ENCODE results near the gene KRTAP9-9.
"Not testable (repeated sequence)": the region's sequence is repeated elsewhere in the genome, so short reads cannot be mapped to it uniquely, and the experiment has no call there.

Gene KRTAP9-9

DNA sequence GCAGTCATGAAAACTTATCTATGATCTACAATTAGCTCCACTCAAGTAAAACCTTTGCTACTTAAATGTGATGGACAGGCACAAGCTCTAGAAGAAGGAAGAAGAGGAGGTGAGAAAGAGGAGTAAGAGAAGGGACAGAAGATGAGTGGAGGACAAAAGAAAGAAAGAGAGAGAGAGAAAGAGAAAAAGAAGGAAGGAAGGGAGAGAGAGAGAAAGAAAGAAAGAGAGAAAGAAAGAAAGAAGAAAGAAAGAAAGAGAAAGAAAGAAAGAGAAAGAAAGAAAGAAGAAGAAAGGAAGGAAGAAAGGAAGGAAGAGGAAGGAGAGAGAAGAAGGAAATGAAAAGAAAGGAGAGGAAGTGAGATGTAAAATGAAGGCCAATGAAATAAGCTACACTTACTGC is 25.1 kb upstream of the KRTAP9-9 start:
- TF ChIP-seq, protein P1, sequence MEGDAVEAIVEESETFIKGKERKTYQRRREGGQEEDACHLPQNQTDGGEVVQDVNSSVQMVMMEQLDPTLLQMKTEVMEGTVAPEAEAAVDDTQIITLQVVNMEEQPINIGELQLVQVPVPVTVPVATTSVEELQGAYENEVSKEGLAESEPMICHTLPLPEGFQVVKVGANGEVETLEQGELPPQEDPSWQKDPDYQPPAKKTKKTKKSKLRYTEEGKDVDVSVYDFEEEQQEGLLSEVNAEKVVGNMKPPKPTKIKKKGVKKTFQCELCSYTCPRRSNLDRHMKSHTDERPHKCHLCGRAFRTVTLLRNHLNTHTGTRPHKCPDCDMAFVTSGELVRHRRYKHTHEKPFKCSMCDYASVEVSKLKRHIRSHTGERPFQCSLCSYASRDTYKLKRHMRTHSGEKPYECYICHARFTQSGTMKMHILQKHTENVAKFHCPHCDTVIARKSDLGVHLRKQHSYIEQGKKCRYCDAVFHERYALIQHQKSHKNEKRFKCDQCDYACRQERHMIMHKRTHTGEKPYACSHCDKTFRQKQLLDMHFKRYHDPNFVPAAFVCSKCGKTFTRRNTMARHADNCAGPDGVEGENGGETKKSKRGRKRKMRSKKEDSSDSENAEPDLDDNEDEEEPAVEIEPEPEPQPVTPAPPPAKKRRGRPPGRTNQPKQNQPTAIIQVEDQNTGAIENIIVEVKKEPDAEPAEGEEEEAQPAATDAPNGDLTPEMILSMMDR (IDR thresholded peaks at IDR 0.05; ENCODE audit: low read depth, low read length): no peak
- no peak for DNase-seq (ENCODE audit: low read depth in 2 of 2)
- no peak overlapping the region for H3K4me3 ChIP-seq (replicated peaks in 1 of 2; ENCODE audit: low read depth in 2 of 2, low read length in 2 of 2)

DNA sequence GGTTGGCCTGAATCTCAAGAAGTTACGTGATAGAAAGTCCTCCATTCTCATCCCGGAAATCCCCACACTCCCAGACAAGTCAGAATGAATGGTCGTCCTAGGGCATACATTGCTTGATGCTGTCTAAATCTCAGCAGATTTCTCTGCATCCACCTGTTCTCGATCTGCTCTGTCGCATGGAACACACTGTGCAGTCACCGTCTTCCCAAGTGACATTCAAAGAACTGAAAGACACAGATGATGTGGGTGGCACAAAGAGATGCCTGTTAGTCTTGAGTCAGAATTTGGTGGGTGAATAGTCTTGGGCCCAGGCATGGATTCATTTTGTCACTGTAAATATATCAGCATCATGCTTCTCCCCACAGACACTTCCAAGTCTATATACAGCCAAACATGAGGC is 23.5 kb upstream of the KRTAP9-9 start:
- TF ChIP-seq, protein P1 (IDR thresholded peaks at IDR 0.05; ENCODE audit: low read depth, low read length): no peak
- H3K4me3 ChIP-seq (replicated peaks in 1 of 2; ENCODE audit: low read depth in 2 of 2, low read length in 2 of 2): no peak overlapping the region
- DNase-seq (ENCODE audit: low read depth in 2 of 2): no peak

DNA sequence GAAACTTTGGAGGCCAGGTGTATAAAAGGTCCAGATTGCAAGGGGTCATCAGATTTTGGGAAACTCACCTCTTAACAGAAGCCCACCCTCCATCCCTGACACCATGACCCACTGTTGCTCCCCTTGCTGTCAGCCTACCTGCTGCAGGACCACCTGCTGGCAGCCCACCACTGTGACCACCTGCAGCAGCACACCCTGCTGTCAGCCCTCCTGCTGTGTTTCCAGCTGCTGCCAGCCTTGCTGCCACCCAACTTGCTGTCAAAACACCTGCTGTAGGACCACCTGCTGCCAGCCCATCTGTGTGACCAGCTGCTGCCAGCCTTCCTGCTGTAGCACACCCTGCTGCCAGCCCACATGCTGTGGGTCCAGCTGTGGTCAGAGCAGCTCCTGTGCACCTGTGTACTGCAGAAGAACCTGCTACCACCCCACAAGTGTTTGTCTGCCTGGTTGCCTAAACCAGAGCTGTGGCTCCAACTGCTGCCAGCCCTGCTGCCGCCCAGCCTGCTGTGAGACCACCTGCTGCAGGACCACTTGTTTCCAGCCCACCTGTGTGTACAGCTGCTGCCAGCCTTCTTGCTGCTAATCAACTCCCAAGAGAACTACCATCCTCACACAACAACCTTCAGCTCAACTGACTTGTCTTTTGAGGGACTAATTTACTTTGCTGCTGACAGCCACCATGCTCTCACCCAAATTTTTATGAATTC is 22.6 kb upstream of the KRTAP9-9 start, which contains the start of gene KRTAP9-3:
Gene KRTAP9-3, plus strand, starts transcription at position 51 of the 707 bp plus-strand sequence. Its CDS starts 53 bp downstream, at position 104.
- H3K4me3 ChIP-seq (replicated peaks in 1 of 2; ENCODE audit: low read depth in 2 of 2, low read length in 2 of 2); DNase-seq (ENCODE audit: low read depth in 2 of 2): not testable (repeated sequence)

DNA sequence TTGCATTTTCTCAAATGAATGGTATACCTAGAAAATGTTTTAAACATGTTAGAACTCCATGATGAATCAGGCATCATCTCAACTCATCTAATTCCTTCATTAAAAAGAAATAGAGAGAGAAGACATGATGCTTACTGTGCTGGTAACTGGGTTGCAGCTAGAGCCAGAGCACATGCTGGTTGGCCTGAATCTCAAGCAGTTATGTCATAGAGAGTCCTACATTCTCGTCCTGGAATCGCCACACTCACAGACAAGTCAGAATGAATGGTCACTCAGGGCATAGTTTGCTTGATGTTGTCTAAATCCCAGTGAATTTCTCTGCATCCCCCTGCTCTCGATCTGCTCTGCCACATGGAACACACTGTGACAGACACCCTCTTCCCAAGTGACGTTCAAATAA is 18.1 kb upstream of the KRTAP9-9 start:
- DNase-seq (ENCODE audit: low read depth in 2 of 2); H3K4me3 ChIP-seq (replicated peaks in 1 of 2; ENCODE audit: low read depth in 2 of 2, low read length in 2 of 2): not testable (repeated sequence)

DNA sequence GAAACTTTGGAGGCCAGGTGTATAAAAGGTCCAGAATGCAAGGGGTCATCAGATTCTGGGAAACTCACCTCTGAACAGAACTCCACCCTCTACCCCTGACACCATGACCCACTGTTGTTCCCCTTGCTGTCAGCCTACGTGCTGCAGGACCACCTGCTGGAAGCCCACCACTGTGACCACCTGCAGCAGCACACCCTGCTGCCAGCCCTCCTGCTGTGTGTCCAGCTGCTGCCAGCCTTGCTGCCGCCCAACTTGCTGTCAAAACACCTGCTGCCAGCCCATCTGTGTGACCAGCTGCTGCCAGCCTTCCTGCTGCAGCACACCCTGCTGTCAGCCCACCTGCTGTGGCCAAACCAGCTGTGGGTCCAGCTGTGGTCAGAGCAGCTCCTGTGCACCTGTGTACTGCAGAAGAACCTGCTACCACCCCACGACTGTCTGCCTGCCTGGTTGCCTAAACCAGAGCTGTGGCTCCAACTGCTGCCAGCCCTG is 17.2 kb upstream of the KRTAP9-9 start, which contains the start of gene KRTAP9-8:
Gene KRTAP9-8, plus strand, starts transcription at position 51 of the 489 bp plus-strand sequence. Its CDS starts 53 bp downstream, at position 104.
- DNase-seq (ENCODE audit: low read depth in 2 of 2); H3K4me3 ChIP-seq (replicated peaks in 1 of 2; ENCODE audit: low read depth in 2 of 2, low read length in 2 of 2): not testable (repeated sequence)

DNA sequence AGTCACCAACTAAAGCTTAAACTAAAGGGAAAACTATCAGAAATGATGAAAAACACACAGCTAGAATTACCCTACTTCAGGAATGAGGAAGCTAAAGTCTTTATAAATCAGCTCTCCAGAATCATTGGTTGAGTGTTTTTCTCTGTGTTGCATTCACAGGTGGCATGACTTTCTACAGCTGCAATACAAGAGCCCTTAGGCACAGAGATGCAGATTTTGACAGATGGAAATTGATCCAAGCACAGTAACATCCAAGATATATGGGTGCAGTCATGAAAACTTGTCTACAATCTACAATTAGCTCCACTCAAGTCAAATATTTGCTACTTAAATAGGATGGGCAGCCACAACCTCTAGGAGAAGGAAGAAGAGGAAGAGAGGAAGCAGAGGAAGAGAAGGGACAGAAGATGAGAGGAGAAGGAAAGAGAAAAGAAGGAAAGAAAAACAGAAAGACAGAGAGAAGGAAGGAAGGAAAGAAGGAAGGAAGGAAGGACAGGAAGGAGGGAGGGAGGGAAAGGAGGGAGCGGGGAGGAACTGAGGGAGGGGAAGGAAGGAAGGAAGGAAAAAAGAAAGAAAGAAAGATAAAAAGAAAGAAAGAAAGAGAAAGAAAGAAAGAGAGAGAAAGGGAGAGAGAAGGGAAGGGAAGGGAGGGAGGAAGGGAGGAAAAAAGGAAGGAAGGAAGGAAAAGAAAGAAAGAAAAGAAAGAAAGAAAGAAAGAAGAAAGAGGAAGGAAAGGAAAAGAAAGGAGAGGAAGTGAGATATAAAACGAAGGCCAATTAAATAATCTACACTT is 8.0 kb upstream of the KRTAP9-9 start:
- not testable (repeated sequence) for H3K4me3 ChIP-seq (replicated peaks in 1 of 2; ENCODE audit: low read depth in 2 of 2, low read length in 2 of 2); DNase-seq (ENCODE audit: low read depth in 2 of 2)

DNA sequence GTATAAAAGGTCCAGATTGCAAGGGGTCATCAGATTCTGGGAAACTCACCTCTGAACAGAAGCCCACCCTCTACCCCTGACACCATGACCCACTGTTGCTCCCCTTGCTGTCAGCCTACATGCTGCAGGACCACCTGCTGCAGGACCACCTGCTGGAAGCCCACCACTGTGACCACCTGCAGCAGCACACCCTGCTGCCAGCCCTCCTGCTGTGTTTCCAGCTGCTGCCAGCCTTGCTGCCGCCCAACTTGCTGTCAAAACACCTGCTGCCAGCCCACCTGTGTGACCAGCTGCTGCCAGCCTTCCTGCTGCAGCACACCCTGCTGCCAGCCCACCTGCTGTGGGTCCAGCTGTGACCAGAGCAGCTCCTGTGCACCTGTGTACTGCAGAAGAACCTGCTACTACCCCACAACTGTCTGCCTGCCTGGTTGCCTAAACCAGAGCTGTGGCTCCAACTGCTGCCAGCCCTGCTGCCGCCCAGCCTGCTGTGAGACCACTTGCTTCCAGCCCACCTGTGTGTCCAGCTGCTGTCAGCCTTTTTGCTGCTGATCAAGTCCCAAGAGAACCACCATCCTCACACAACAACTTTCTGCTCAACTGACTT is 5.4 kb upstream of the KRTAP9-9 start, which contains the start of gene KRTAP9-4:
Gene KRTAP9-4, plus strand, starts transcription at position 51 of the 604 bp plus-strand sequence. Its CDS starts 34 bp downstream, at position 85.
- not testable (repeated sequence) for H3K4me3 ChIP-seq (replicated peaks in 1 of 2; ENCODE audit: low read depth in 2 of 2, low read length in 2 of 2); DNase-seq (ENCODE audit: low read depth in 2 of 2)

DNA sequence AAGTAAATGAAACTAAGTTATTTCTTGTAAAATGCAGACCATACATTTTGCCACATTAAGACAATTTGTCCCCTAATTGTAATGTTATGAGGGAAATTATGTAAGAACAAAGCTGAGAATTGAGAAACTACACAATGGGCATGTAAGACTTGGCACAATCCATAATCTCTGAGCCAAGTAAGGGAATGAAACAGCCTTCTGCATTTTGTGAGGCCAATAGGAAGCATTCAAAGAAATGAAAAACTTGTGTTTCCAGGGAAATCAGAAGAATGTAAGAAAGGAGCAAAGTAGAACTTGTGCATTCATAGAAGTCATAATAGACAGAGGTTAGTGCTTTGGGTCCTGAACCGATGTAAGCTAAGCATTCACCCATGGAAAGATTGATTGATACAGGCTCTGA is 3.9 kb upstream of the KRTAP9-9 start:
- DNase-seq (ENCODE audit: low read depth in 2 of 2): no peak
- no peak overlapping the region for H3K4me3 ChIP-seq (replicated peaks in 1 of 2; ENCODE audit: low read depth in 2 of 2, low read length in 2 of 2)
- TF ChIP-seq, protein P1 (IDR thresholded peaks at IDR 0.05; ENCODE audit: low read depth, low read length): no peak

DNA sequence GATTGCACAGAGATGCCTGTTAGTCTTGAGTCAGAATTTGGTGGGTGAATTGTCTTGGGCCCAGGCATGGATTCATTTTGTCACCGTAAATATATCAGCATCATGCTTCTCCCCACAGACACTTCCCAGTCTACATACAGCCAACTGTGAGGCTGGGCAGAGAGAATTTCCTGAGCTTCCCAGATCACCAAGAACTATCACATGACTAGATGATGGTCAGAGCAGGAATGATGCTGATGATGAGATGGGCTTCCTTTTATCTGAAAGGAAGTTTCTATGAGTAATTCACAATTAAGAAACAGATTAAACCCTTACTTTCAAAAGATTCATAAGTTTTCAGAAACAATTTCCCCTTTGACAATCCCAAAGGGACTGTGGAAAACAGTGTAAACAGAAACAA is 323 bp upstream of the KRTAP9-9 start:
- TF ChIP-seq, protein P1 (IDR thresholded peaks at IDR 0.05; ENCODE audit: low read depth, low read length): no peak
- DNase-seq (ENCODE audit: low read depth in 2 of 2): no peak

More for the DNA sequence above, 323 bp upstream of the KRTAP9-9 start:
- H3K4me3 ChIP-seq (replicated peaks in 1 of 2; ENCODE audit: low read depth in 2 of 2, low read length in 2 of 2): no peak overlapping the region

Measured in cardiac fibroblast (primary cell).